ENCODE data around the gene GFAP.

- no peak for TF ChIP-seq EP300 (IDR thresholded peaks at IDR 0.05; ENCODE audit: borderline replicate concordance)
- peak; percentile 27; the same call in 1 of the 2 replicates for TF ChIP-seq NFIC (IDR thresholded peaks at IDR 0.05)
Observed at GRCh38 chr17:44862278-44862914, 52.9 kb downstream of the GFAP start.

Data from Ishikawa (cell line).